ENCODE measurements around the gene PRODH.

GRCh38 chr22:18985780-18986179 is 49.7 kb upstream of the PRODH start:
- TF ChIP-seq ZBTB7A (IDR thresholded peaks at IDR 0.05; ENCODE audit: low read depth): no peak
- no peak for TF ChIP-seq USF1 (IDR thresholded peaks at IDR 0.05)
- no peak for TF ChIP-seq MAX (IDR thresholded peaks at IDR 0.05)
- TF ChIP-seq TEAD4 (IDR thresholded peaks at IDR 0.05): no peak
- TF ChIP-seq REST (IDR thresholded peaks at IDR 0.05; ENCODE audit: low read depth): no peak
- TF ChIP-seq YY1 (IDR thresholded peaks at IDR 0.05; ENCODE audit: low read depth): no peak
